ENCODE data around the gene ATP11A.
"Not testable (repeated sequence)": the region's sequence is repeated elsewhere in the genome, so short reads cannot be mapped to it uniquely, and the experiment has no call there.

ATP11A gene

GRCh38 chr13:112671359-112671758 lies 18.5 kb upstream of the ATP11A start:
- no peak for DNase-seq

GRCh38 chr13:112672651-112673284 lies 17.1 kb upstream of the ATP11A start:
- no peak for DNase-seq

DNA sequence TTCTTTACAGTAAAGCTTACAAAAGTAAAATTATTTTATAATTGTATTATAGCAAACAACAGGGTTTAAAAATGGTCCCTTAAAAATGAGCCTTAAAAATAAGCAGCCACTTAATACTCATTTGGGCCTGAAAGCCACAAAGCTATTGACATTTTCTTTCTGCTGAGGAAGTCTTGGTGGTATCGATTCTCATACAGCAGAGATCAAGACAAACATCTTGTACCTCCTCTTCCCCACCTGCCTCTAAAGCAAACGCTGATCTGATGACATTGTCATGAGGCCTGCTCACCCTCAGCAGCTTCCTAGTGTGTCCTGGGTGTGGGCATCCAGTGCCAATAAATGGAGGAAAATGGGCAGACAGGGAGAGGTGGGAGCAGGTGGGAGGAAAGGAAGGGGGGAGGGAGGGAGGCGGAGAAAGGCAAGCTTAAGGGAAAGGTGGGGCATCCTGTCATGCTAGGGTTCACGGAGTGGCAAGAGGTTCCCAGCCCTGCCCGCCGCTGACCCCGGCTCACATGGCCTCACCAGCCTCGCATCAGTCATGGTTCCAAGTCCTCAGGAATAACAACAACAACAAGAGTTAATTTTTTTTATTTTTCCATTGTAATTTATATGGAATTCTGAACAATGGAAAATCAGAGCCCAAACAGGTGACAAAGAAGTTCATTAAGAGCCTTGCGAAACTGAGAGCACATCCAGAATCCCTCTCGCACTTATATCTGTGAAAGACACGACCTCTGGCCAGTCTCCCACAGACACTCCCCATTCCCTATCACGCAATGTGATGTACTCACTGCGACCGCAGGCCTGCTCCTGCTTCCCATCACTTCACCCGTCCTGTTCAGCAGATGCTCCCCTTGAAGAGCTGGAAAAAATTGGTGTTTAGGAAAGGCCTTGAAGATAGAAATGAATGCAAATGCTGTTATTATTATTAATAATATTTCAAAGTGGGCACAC lies 15.1 kb upstream of the ATP11A start:
- DNase-seq: no peak

- DNase-seq: no peak
These were observed 14.5 kb upstream of the ATP11A start for GRCh38 chr13:112675366-112675756.

GRCh38 chr13:112677421-112677962 lies 12.3 kb upstream of the ATP11A start:
- not testable (repeated sequence) for DNase-seq

- DNase-seq: no peak
These were observed 10.5 kb upstream of the ATP11A start for GRCh38 chr13:112679381-112679780.

DNA sequence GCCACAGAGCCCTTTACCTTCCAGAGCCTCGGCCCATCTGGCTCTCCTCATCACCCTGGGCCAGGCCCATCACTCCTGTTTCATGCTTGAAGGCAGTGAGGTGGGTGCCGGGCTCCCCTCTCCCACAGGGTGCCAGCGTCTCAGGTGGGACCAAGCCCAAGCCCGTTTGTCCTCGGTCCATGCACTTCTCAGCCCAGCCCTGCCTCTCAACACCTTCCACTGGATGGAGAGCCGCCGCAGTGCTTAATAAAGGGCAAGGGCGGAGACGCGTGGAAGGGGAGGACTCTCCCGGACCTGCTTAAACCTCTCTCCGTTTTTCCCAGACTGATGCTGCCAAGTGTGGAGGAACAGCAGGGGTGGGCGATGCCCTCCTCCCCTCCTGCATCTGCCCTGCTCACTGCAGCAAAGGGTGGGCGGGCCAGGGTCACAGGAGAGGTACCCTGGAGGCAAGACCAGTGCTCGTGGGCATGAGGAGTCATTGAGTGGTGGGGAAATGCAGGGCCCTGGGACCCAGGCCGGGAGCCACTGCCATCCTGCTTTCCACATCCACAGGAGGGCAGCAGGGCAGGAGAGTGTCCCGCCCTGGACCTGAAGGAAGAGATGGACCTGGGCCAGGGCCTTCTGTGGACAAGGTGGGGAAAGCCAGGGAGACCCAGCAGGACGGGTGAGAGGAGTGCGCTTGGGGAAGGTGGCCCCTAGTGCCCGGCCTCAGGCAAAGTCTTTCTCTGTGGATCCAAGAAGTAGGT lies 9.7 kb upstream of the ATP11A start:
- DNase-seq: no peak

GRCh38 chr13:112680741-112681360 lies 9.0 kb upstream of the ATP11A start:
- no peak for DNase-seq

DNA sequence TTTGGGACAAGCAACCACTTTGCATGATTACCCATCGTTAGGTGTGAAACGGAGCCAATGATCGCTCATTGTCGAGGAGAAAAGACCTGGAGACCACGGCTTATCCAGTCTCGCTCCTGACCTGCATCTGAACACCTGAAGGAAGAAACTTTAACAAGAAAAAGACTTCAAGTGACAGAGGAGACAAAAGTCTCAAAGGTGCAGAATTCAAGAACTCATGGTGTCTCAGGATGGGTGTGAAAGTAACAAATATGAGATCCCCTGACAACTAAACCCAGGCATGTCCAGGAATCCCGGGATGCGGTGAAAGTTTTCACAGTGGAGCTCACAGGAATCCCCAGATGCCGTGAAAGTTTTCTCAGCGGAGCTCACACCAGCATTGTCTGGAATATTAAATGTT lies 6.3 kb upstream of the ATP11A start:
- DNase-seq: no peak

GRCh38 chr13:112684071-112684845 lies 5.6 kb upstream of the ATP11A start:
- DNase-seq: no peak

GRCh38 chr13:112685189-112685805 lies 4.5 kb upstream of the ATP11A start:
- DNase-seq: not testable (repeated sequence)

- no peak for DNase-seq
These were observed 3.9 kb upstream of the ATP11A start for GRCh38 chr13:112685896-112686295.

- no peak for DNase-seq
These were observed 3.5 kb upstream of the ATP11A start for GRCh38 chr13:112686364-112686763.

DNA sequence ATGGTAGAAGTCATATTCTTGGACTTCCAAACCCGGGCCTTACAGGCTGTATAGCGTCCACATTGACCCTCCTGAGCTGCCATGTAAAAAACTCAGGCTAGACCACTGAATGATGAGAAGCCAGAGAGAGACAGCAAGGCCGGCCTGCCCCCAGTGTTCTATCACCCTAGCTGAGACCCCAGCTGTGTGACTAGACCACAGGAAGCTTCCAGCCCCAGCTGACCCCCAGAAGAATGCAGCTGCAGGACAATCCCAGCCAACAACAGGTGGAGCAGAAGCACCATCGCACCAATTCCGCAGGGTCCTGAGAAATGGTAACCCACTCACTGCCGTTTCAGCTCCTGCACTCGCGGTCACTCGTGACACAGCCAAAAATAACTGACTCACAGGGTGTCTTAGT lies 2.9 kb upstream of the ATP11A start:
- DNase-seq: no peak

DNA sequence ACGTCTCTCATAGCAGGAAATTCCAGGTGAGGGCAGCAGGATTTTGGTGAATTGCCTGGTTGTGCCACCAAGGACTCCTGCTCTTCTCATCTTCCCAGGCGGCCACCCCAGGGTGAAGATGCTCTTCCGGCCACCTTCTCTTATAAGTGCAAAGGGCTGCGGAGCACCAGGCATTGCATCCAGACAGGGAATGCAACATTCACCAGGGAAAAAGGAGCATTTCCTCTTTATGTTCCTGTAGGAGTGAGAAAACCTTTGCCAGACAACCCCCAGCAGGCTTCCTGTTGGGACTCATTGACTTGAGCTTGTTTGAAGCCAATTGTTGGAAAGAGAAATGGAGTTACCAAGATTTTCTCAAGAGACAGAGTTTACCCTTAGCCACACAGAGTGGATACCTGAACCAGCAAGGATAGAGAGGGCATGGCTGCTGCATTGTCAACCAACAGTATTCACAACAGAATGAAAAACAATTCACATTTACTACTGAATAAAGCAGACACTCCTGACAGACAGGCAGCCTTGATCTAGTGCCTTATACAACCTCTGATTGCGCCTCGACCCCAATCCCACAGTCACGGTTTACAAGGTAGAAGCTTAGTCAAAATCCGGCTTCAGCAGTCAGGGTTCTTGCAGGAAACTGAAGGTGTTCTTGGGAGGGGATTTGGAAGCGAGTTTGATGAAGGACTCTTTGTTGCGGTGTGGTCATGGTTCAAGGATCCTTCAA lies 1.8 kb upstream of the ATP11A start:
- no peak for DNase-seq

DNA sequence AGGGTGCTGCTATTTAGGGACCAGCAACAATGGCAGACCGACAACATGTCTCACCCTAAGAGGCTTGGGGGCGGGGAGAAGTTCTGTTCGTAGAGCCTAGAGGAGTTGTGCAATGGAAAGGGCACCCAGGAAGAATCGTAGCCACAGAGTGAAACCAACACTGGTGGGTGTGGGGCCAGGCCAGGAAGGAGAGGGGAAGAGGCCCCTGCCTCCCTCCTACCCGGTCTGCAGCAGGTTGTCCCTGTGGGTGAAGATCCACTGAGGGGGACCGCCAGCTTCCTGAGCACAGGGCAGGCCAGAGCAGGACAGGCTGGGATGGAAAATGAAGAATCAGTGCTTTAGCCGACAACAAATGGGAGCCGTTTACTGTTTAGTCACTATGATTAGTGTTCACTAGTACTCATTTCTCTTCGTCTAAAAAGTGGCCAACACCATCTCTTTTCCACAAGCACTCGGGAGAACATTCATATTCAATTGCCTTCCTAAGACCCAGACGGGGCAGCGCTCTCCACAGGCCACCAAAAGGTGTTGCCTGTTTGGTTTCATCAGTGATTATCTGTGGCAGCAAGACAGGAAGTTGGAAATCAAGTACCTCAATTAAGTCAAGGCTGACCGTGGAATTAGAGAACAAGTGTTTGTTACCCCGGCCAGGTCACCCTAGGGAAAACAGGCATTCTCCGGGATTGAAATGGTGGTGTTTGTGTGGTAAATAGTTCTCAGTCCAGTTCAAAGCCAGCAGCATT lies 1.1 kb upstream of the ATP11A start:
- DNase-seq: no peak

- DNase-seq: no peak
These were observed 568 bp downstream of the ATP11A start for GRCh38 chr13:112690283-112690929.

DNA sequence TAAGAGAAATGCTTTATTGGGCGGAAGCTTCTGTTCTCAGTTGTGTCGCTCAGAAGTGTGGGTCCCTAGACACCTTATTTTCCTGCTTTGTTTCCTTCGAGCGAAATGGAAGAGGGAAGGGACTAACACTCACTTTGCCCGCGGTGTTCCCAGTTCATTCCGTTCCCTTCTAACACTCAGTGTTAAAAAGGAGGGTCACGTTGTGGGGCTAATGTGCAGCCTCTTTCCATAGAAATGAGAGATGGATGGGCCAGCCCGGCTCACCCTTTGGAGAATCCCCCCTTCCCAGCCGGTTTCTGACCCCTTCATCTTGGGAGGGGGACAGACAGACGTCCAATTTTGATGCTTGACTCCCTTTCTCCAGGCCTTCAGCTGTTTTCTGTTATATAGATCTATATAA lies 2.3 kb downstream of the ATP11A start:
- no peak for DNase-seq

DNA sequence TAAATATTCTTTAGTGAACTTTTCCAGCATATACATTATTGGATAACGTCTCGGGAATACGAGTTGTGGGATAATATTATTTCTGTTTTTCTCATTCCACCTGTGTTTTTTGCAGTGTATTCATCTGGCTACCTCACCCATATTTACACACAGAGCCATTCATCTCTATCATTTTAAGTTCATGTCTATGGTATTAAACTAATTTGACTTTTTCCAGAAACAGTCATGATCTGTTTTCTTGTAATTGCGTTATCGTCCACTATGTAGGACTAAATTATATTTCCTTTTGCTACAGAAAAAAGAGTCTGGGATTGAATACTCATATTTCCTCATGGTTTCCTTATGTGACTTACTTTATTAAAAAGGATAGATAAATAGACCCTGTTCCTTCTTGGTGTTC lies 2.7 kb downstream of the ATP11A start:
- no peak for DNase-seq

All from NCI-H446 treated with DMSO at 0.1 percent for 48 hours (cell line).